DOHH2 (cell line): ENCODE results near the gene DPCD.

Experiments used
- H3F3A ChIP-seq: fragments of 200-600 bp; sonication (generic), shearing (Covaris generic); 2 replicates; pipeline ENCODE4 v1.6.0; 2016; ENCODE audit warnings: antibody characterized with exemption, mild to moderate bottlenecking; ENCODE audit not compliant: control insufficient read depth, insufficient read depth
- H3K27ac ChIP-seq: fragments of 200-600 bp; sonication (generic); 2 replicates; pipeline ENCODE4 v1.5.1; 2014; ENCODE audit warnings: low read depth, mild to moderate bottlenecking, low read length, moderate library complexity
- H3K27me3 ChIP-seq: fragments of 200-600 bp; sonication (generic); 2 replicates; pipeline ENCODE4 v1.6.1; 2014; ENCODE audit warnings: mild to moderate bottlenecking, low read length, mixed read lengths; ENCODE audit not compliant: control insufficient read depth
- H3K36me3 ChIP-seq: fragments of 200-600 bp; sonication (generic); 2 replicates; pipeline ENCODE4 v1.6.1; 2014; ENCODE audit warnings: mild to moderate bottlenecking, low read length, moderate library complexity, mixed read lengths; ENCODE audit not compliant: control insufficient read depth
- H3K4me1 ChIP-seq: fragments of 200-600 bp; sonication (generic); 2 replicates; pipeline ENCODE4 v1.6.1; 2014; ENCODE audit warnings: mild to moderate bottlenecking, low read length, mixed read lengths; ENCODE audit not compliant: control insufficient read depth
- H3K4me2 ChIP-seq: fragments of 200-600 bp; sonication (generic); 2 replicates; pipeline ENCODE4 v1.6.0; 2014; ENCODE audit warnings: mild to moderate bottlenecking, low read length, moderate library complexity
- H3K4me3 ChIP-seq: fragments of 200-600 bp; sonication (generic); 2 replicates; pipeline ENCODE4 v1.5.1; 2014; ENCODE audit warnings: mild to moderate bottlenecking, low read length, mixed read lengths
- H3K79me2 ChIP-seq: fragments of 200-600 bp; sonication (generic); 2 replicates; pipeline ENCODE4 v1.6.1; 2014; ENCODE audit warnings: mild to moderate bottlenecking, low read length, mixed read lengths; ENCODE audit not compliant: control insufficient read depth
- H3K9me2 ChIP-seq: fragments of 200-600 bp; sonication (generic); replicated peaks from 2 replicates; pipeline ENCODE4 v1.6.1; 2014; ENCODE audit warnings: mild to moderate bottlenecking, low read length, mixed read lengths; ENCODE audit not compliant: control insufficient read depth
- H3K9me3 ChIP-seq: fragments of 200-600 bp; sonication (generic); 2 replicates; pipeline ENCODE4 v1.6.1; 2014; ENCODE audit warnings: antibody characterized with exemption, low read length, mixed read lengths; ENCODE audit not compliant: control insufficient read depth, insufficient read depth
- H4K20me1 ChIP-seq: fragments of 200-600 bp; sonication (generic); 2 replicates; pipeline ENCODE4 v1.6.0; 2014; ENCODE audit warnings: low read depth, mild to moderate bottlenecking, antibody characterized with exemption, low read length, moderate library complexity; ENCODE audit not compliant: control insufficient read depth, insufficient read depth
- CTCF ChIP-seq: fragments of 200-600 bp; sonication (generic); IDR thresholded peaks from one replicate; pipeline ENCODE4 v1.5.1; 2014; ENCODE audit warnings: antibody characterized with exemption, mild to moderate bottlenecking, low read depth, low read length; ENCODE audit not compliant: poor library complexity, severe bottlenecking
- EZH2phosphoT487 ChIP-seq: fragments of 200-600 bp; sonication (generic); IDR thresholded peaks from 2 replicates; pipeline ENCODE4 v1.6.1; 2017; ENCODE audit warnings: borderline replicate concordance, mild to moderate bottlenecking, antibody characterized with exemption, low read length, moderate library complexity, mixed read lengths

Gene DPCD

GRCh38 chr10:101644002-101644401 is 55.9 kb downstream of the DPCD start:
- Histone ChIP-seq H3K79me2 (0 out of 2 replicates have a peak, but pooled peaks cover 2% of the 10 kb centered on the region), H4K20me1 (no peaks in the 10 kb centered on the region), H3K27me3 (no peaks in the 10 kb centered on the region), H3K4me3 (no peak overlapping the region), H3K27ac (no peak overlapping the region), H3K4me2 (no peak overlapping the region), H3F3A (0 out of 2 replicates have a peak, but pooled peaks cover 2% of the 10 kb centered on the region), H3K4me1 (no peaks in the 10 kb centered on the region), H3K9me2 (no peaks in the 10 kb centered on the region), H3K36me3 (peaks cover 59% of the 10 kb centered on the region), H3K9me3 (no peaks in the 10 kb centered on the region)
- TF ChIP-seq EZH2phosphoT487, result no peak
- TF ChIP-seq CTCF, result no peak

GRCh38 chr10:101645659-101646058 is 57.5 kb downstream of the DPCD start:
- no peaks in the 10 kb centered on the region for H3F3A ChIP-seq
- 0 out of 2 replicates have a peak, but pooled peaks cover 2% of the 10 kb centered on the region for H3K79me2 ChIP-seq
- no peaks in the 10 kb centered on the region for H4K20me1 ChIP-seq
- no peak overlapping the region for H3K27ac ChIP-seq
- no peaks in the 10 kb centered on the region for H3K9me3 ChIP-seq
- H3K4me1 ChIP-seq, result no peaks in the 10 kb centered on the region
- H3K27me3 ChIP-seq, result no peaks in the 10 kb centered on the region
- peaks cover 61% of the 10 kb centered on the region for H3K36me3 ChIP-seq
- no peak overlapping the region for H3K4me3 ChIP-seq
- no peak overlapping the region for H3K4me2 ChIP-seq
- TF ChIP-seq EZH2phosphoT487, result no peak
- TF ChIP-seq CTCF, result no peak
- no peaks in the 10 kb centered on the region for H3K9me2 ChIP-seq

- Histone ChIP-seq H3K9me3 (no peaks in the 10 kb centered on the region), H3K27ac (no peak overlapping the region), H3K27me3 (no peaks in the 10 kb centered on the region), H3K4me2 (no peak overlapping the region), H4K20me1 (no peaks in the 10 kb centered on the region), H3K4me1 (no peaks in the 10 kb centered on the region), H3K4me3 (no peak overlapping the region), H3K9me2 (no peaks in the 10 kb centered on the region), H3F3A (no peaks in the 10 kb centered on the region), H3K79me2 (0 out of 2 replicates have a peak, but pooled peaks cover 2% of the 10 kb centered on the region), H3K36me3 (peaks cover 66% of the 10 kb centered on the region)
- TF ChIP-seq EZH2phosphoT487, result no peak
- no peak for TF ChIP-seq CTCF
These were observed 58.2 kb downstream of the DPCD start for GRCh38 chr10:101646364-101646763.
